Peyer's patch (tissue), 4 donors: ENCODE measurements around the gene AHCY. TPM values are rescaled to one million over a fixed set of nuclear protein-coding genes. Genes with fewer than 3 reads are reported as not detected.
"Not testable (repeated sequence)": the region's sequence is repeated elsewhere in the genome, so short reads cannot be mapped to it uniquely, and the experiment has no call there.

Experiments
- DNase-seq, 3 donors: peaks; one replicate each; pipeline ENCODE4 v3.0.0-alpha.2; 2017 to 2019
- H3K27ac ChIP-seq, 4 donors: fragments of 200-600 bp; sonication (generic); one replicate each; pipeline ENCODE4 v1.5.1; 2016 to 2019
- H3K27me3 ChIP-seq, 2 donors: fragments of 200-600 bp; sonication (generic); one replicate each; pipeline ENCODE4 v1.5.1; 2019
- H3K36me3 ChIP-seq, 3 donors: fragments of 200-600 bp; sonication (generic); one replicate each; pipeline ENCODE4 v1.5.1; 2016 to 2019
- H3K4me1 ChIP-seq, 4 donors: fragments of 200-600 bp; sonication (generic); one replicate each; pipeline ENCODE4 v1.5.1; 2016 to 2019
- H3K4me3 ChIP-seq, 4 donors: fragments of 200-600 bp; sonication (generic); 1 replicate in 3 of 4; 2 replicates in 1 of 4; pipeline ENCODE4 v1.5.1; 2016 to 2019; ENCODE audit warnings: mild to moderate bottlenecking in 1 of 4
- H3K9me3 ChIP-seq, 4 donors: fragments of 200-600 bp; sonication (generic); one replicate each; pipeline ENCODE4 v1.5.1; 2016 to 2019; ENCODE audit warnings: mild to moderate bottlenecking in 1 of 4
- POLR2A ChIP-seq, 2 donors: fragments of 450-650 bp; IDR thresholded peaks; one replicate each; pipeline ENCODE4 v1.5.1; 2017; ENCODE audit warnings: antibody characterized with exemption in 2 of 2, mild to moderate bottlenecking in 2 of 2, moderate library complexity in 2 of 2
- total RNA-seq, 4 donors: library from RNA; depleted of rRNA; stranded (reverse); fragments of >200 nt; gene quantifications; one replicate each; pipeline ENCODE4 v1.1.0, GENCODE V29; 2016
- TF ChIP-seq, protein P1 (sequence below), 6 experiments: fragments of 450-650 bp in 4 of 6; fragments of 200-600 bp in 2 of 6; sonication (generic) in 1 of 6; IDR thresholded peaks; one replicate each; pipeline ENCODE4 v1.5.1; 2017 to 2019; ENCODE audit warnings: antibody characterized with exemption in 6 of 6, mild to moderate bottlenecking in 3 of 6, moderate library complexity in 1 of 6

AHCY gene
- total RNA-seq, 4 donors from 2014 or later: 46.9 to 52.4 (median 49.4) TPM

DNA sequence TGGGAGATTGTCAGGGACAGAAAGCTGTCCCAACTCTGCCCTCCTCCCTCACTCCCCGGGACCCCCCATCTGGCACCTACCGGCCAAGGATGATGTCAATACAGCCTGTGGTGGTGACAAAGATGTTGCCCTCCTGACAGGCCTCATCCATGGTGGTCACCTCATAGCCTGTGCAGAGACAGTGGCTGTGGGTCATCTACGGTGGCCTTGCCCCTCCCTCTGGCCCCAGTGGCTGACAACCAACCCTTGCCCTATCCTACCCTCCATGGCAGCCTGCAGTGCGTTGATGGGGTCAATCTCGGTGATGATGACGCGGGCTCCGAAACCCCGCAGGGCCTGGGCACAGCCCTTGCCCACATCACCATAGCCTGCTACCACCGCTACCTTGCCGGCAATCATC lies 12.7 kb downstream of the AHCY start:
- TF ChIP-seq POLR2A (IDR thresholded peaks at IDR 0.05): no peak
- TF ChIP-seq, protein P1, sequence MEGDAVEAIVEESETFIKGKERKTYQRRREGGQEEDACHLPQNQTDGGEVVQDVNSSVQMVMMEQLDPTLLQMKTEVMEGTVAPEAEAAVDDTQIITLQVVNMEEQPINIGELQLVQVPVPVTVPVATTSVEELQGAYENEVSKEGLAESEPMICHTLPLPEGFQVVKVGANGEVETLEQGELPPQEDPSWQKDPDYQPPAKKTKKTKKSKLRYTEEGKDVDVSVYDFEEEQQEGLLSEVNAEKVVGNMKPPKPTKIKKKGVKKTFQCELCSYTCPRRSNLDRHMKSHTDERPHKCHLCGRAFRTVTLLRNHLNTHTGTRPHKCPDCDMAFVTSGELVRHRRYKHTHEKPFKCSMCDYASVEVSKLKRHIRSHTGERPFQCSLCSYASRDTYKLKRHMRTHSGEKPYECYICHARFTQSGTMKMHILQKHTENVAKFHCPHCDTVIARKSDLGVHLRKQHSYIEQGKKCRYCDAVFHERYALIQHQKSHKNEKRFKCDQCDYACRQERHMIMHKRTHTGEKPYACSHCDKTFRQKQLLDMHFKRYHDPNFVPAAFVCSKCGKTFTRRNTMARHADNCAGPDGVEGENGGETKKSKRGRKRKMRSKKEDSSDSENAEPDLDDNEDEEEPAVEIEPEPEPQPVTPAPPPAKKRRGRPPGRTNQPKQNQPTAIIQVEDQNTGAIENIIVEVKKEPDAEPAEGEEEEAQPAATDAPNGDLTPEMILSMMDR (IDR thresholded peaks at IDR 0.05): no peak
- Histone ChIP-seq H3K4me1 (no peaks in the 10 kb centered on the region), H3K36me3 (peaks cover 0 to 67% (median 0%) of the 10 kb centered on the region in 3 donors), H3K27ac (no peak overlapping the region), H3K9me3 (no peaks in the 10 kb centered on the region), H3K27me3 (no peaks in the 10 kb centered on the region), H3K4me3 (no peak overlapping the region)
- DNase-seq: no peak

DNA sequence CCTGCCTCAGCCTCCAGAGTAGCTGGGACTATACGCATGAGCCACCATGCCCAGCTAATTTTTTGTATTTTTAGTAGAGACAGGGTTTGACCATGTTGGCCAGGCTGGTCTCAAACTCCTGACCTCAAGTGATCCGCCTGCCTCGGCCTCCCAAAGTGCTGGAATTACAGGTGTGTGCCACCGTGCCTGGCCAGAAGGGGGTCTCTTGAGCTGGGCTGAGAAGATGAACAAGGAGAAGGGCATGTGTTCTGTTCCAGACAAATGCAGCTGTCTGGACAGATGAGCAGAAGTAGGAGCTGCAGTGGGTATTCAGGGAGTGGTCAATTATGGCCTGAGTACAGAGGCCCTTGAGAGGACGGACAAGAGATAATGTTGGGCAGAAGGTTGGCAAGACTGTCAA lies 15.7 kb downstream of the AHCY start:
- peaks cover 0 to 67% (median 0%) of the 10 kb centered on the region in 3 donors for H3K36me3 ChIP-seq
- not testable (repeated sequence) for H3K27me3 ChIP-seq, H3K27ac ChIP-seq, H3K9me3 ChIP-seq, DNase-seq, H3K4me3 ChIP-seq, H3K4me1 ChIP-seq

DNA sequence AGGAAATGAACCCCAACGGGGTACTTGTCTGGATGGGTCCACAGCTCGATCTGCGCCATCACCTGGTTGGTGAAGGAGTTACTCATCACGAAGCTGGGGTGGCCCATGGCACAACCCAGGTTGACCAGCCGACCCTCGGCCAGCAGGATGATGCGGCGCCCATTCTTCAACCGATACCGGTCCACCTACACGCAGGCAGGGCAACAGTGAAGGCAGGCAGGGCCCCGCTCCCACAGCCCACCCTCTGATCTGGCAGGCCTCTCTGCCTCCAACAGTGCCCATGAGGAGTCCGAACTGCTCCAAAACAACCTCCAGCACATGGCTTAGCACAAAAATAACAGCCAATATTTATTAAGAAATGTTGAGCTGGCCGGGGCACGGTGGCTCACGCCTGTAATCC lies 17.7 kb downstream of the AHCY start:
- Histone ChIP-seq H3K9me3 (no peaks in the 10 kb centered on the region), H3K27me3 (no peaks in the 10 kb centered on the region), H3K4me3 (no peak overlapping the region), H3K27ac (no peak overlapping the region), H3K36me3 (peaks cover 0 to 66% (median 0%) of the 10 kb centered on the region in 3 donors), H3K4me1 (no peaks in the 10 kb centered on the region)
- TF ChIP-seq, protein P1 (IDR thresholded peaks at IDR 0.05): no peak
- TF ChIP-seq POLR2A (IDR thresholded peaks at IDR 0.05): no peak
- no peak for DNase-seq

DNA sequence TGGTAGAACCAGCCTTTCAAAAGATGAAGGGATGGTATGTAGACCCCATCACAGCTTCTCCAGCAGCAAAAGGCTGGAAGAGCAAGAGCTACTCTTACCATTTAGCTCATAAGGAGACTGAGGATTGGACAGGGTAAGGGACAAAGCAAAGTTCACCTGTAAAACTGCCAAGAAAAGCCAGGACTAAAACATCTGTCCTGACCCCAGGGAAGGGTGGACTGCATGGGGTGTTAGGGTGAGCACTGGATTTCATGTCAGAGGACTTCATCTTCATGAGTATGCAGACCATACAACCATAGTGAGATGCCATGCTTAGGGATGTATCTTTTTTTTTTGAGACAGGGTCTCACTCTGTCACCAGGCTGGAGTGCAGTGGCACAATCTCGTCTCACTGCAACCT lies 19.3 kb downstream of the AHCY start:
- TF ChIP-seq, protein P1 (IDR thresholded peaks at IDR 0.05): no peak
- no peak for TF ChIP-seq POLR2A (IDR thresholded peaks at IDR 0.05)
- Histone ChIP-seq H3K36me3 (peaks cover 0 to 68% (median 0%) of the 10 kb centered on the region in 3 donors), H3K4me3 (no peak overlapping the region)

DNA sequence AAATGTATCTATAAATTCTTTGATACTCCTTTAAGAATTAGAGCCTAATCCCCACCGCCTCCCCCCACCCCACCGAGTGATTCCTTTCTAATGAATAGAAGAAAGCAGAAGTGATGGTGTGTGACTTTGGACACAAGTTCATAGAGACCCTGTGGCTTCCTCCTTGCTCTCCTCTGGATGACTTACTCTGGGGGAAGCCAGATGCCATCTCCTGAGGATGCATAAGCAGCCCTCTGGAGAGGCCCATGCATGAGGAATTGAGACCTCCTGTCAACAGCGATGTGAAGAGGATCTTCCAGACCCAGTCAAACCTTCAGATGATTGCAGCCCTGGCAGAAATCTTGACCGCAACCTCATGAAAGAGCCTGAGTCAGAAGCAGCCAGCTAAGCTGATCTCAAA lies 21.1 kb downstream of the AHCY start:
- Histone ChIP-seq H3K27ac (no peak overlapping the region), H3K4me1 (no peaks in the 10 kb centered on the region), H3K27me3 (no peaks in the 10 kb centered on the region), H3K4me3 (no peak overlapping the region), H3K36me3 (peaks cover 0 to 68% (median 0%) of the 10 kb centered on the region in 3 donors), H3K9me3 (no peaks in the 10 kb centered on the region)
- no peak for DNase-seq
- no peak for TF ChIP-seq POLR2A (IDR thresholded peaks at IDR 0.05)
- TF ChIP-seq, protein P1 (IDR thresholded peaks at IDR 0.05): no peak

More for the DNA sequence above, 19.3 kb downstream of the AHCY start:
- DNase-seq: no peak
- H3K27ac ChIP-seq: no peak overlapping the region
- no peaks in the 10 kb centered on the region for H3K9me3 ChIP-seq
- no peaks in the 10 kb centered on the region for H3K27me3 ChIP-seq
- no peaks in the 10 kb centered on the region for H3K4me1 ChIP-seq

DNA sequence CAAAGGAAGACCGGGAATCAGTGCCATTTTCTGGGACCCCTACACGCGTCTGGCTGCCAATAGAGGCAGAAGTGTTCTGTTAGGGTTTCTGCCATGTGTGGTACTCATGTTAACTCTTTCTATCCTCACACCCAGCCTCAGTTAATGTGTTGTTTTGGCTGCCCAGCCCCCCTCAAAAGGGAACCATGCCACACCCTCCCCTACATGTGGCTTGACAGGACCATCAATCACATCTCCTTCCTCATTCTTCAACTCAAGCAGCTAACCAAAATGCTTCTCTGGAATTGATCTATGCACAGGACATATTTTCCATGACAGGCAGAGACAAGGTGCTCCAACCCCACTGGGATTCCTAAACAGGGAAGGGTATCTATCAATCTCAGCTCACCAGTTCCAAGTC lies 22.0 kb downstream of the AHCY start:
- Histone ChIP-seq H3K4me1 (no peaks in the 10 kb centered on the region), H3K9me3 (no peaks in the 10 kb centered on the region), H3K27me3 (no peaks in the 10 kb centered on the region), H3K36me3 (peaks cover 0 to 73% (median 0%) of the 10 kb centered on the region in 3 donors), H3K27ac (no peak overlapping the region), H3K4me3 (no peak overlapping the region)
- DNase-seq: no peak
- no peak for TF ChIP-seq POLR2A (IDR thresholded peaks at IDR 0.05)

DNA sequence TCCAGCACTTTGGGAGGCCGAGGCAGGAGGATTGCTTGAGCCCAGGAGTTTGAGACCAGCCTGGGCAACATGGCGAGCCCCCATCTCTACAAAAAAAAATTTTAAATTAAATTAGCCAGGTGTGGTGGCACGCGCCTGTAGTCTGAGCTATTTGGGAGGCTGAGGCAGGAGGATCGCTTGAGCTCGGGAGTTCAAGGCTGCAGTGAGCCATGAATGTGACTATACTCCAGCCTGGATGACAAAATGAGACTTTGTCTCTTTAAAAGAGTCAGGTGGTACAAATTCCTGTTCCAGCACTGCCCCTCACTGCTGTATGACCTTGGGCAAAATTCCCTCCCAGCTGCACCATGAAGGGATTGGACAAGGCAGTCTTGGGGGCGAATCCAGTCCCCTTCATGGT lies 28.5 kb downstream of the AHCY start:
- H3K4me3 ChIP-seq: no peak overlapping the region
- no peaks in the 10 kb centered on the region for H3K9me3 ChIP-seq
- no peaks in the 10 kb centered on the region for H3K27me3 ChIP-seq
- peaks cover 0 to under 1% (median 0%) of the 10 kb centered on the region in 4 donors for H3K4me1 ChIP-seq
- DNase-seq: no peak
- H3K27ac ChIP-seq: no peak overlapping the region
- TF ChIP-seq, protein P1 (IDR thresholded peaks at IDR 0.05): no peak
- TF ChIP-seq POLR2A (IDR thresholded peaks at IDR 0.05): no peak
- H3K36me3 ChIP-seq: peaks cover 0 to 24% (median 0%) of the 10 kb centered on the region in 3 donors
